ENCODE results near the gene EFNA1. TPM values are rescaled to one million over a fixed set of nuclear protein-coding genes. Genes with fewer than 3 reads are reported as not detected.

Gene EFNA1
- total RNA-seq, 1 donor from 2014 or later, result not detected

DNA sequence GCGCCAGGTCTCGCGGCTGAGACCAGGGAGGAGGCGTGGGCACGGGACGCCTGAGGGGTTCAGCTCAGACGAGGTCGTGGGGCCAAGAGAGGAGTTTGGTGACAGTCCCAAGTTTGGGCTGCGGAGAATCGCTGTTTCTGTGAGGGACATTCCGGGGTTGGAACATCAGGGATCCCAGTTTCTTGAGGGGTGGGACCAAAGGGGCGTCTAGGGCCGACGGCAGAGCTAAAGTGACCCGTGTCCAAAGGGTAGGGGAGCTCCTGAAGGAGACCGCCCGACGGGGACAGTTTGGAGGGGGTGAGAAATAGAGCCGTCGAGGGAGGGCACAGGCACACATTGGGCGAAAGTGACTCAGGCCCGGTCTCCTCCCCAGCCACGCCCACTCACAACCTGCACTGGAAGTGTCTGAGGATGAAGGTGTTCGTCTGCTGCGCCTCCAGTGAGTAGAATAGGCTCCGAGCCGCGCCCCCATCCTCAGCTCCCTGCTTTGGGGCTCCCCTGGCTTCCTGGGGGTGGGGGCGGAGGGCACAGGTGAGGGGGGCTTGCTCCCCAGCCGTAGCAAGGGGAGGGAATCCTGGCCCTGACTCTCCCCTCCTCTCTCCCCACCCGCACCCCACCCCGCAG, 42.1 kb upstream of the EFNA1 start:
- peaks cover 27% of the 10 kb centered on the region for H3K27me3 Mint-ChIP-seq
- H3K4me1 Mint-ChIP-seq, result peaks cover 35% of the 10 kb centered on the region
- H3K36me3 Mint-ChIP-seq (ENCODE audit: low read depth), result no peaks in the 10 kb centered on the region
- no peaks in the 10 kb centered on the region for H3K9me3 Mint-ChIP-seq
- intact Hi-C loops (cut with micrococcal nuclease), result loop anchor here (1.0 to 2.0 kb wide), 5 partner anchors 35 to 526 kb away; partner anchors contain the start of genes ADAM15, KRTCAP2, SLC50A1 and TRIM46
- H3K27ac Mint-ChIP-seq, result peak overlapping the region; percentile 93
- DNase-seq, result peak; percentile 89
- peak overlapping the region; percentile 92 for H3K4me3 Mint-ChIP-seq

- DNase-seq, result peak; percentile 95
- peaks cover 37% of the 10 kb centered on the region for H3K4me1 Mint-ChIP-seq
- intact Hi-C loops (cut with micrococcal nuclease), result no loop called here
- peak overlapping the region; percentile 92 for H3K4me3 Mint-ChIP-seq
- H3K27ac Mint-ChIP-seq, result peak overlapping the region; percentile 88
- no peaks in the 10 kb centered on the region for H3K9me3 Mint-ChIP-seq
- peaks cover 23% of the 10 kb centered on the region for H3K27me3 Mint-ChIP-seq
- H3K36me3 Mint-ChIP-seq (ENCODE audit: low read depth), result no peaks in the 10 kb centered on the region
Observed at GRCh38 chr1:155086128-155086741, 41.4 kb upstream of the EFNA1 start.

GRCh38 chr1:155086856-155087535, 40.7 kb upstream of the EFNA1 start:
- H3K27me3 Mint-ChIP-seq, result peaks cover 18% of the 10 kb centered on the region
- intact Hi-C loops (cut with micrococcal nuclease), result no loop called here
- H3K4me1 Mint-ChIP-seq, result peaks cover 33% of the 10 kb centered on the region
- H3K36me3 Mint-ChIP-seq (ENCODE audit: low read depth), result no peaks in the 10 kb centered on the region
- no peak overlapping the region for H3K4me3 Mint-ChIP-seq
- H3K9me3 Mint-ChIP-seq, result no peaks in the 10 kb centered on the region
- peak; percentile 59 for DNase-seq
- H3K27ac Mint-ChIP-seq, result peak overlapping the region; percentile 5

- Mint-ChIP-seq H3K4me3 (no peak overlapping the region), H3K27me3 (peaks cover 25% of the 10 kb centered on the region), H3K9me3 (no peaks in the 10 kb centered on the region), H3K27ac (peak overlapping the region; percentile 5), H3K4me1 (peaks cover 6% of the 10 kb centered on the region), H3K36me3 (ENCODE audit: low read depth) (no peaks in the 10 kb centered on the region)
- DNase-seq, result peak; percentile 95
- intact Hi-C loops (cut with micrococcal nuclease), result loop anchor here (1.0 kb wide), 1 partner anchor 76 kb away; no protein-coding TSS in a partner anchor
Observed at GRCh38 chr1:155091071-155092051, 36.3 kb upstream of the EFNA1 start.

DNA sequence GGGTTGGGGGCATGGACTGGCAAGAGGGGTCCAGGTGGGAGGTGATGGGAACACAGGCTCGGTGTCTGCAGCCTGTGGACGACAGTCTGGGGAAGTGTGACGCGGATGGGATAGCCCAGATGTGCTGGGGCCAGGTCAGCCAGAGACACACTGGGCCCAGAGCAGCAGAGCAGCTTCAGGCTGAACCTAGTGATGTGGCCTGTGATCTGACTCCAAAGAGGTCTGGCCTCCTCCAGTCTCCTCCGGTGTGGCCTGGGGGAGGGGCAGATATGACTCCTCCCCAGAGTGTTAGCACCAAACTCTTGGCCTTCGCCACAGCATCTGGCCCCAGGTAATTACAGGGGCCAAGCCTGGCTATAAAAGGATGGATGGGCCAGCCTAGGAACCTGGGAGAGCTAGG, 35.5 kb upstream of the EFNA1 start:
- intact Hi-C loops (cut with micrococcal nuclease), result no loop called here
- H3K4me3 Mint-ChIP-seq, result no peak overlapping the region
- no peak overlapping the region for H3K27ac Mint-ChIP-seq

DNA sequence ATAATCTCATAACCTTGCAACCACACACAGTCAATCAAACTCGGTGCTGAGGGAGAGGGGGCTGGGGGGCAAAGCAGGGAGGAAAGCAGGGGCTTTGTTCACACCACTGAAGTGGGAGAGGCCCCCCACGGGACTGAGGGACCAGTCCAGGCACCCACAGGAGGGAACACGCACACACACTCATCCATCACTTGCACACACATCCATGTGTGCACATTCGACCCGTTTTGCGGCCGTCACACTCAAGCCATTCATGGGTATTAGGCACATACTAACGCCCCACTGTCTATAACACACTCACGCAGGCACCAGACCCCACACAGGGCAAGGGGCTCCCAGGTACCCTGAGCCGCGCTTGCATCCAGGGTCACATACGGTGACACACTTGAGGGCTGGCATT, 35.0 kb upstream of the EFNA1 start:
- intact Hi-C loops (cut with micrococcal nuclease), result no loop called here
- Mint-ChIP-seq H3K4me1 (peaks cover 3% of the 10 kb centered on the region), H3K9me3 (no peaks in the 10 kb centered on the region), H3K27ac (no peak overlapping the region), H3K27me3 (peaks cover 27% of the 10 kb centered on the region), H3K36me3 (ENCODE audit: low read depth) (no peaks in the 10 kb centered on the region), H3K4me3 (no peak overlapping the region)
- DNase-seq, result no peak

More for the DNA sequence above, 35.5 kb upstream of the EFNA1 start:
- peaks cover 27% of the 10 kb centered on the region for H3K27me3 Mint-ChIP-seq
- no peak for DNase-seq
- H3K9me3 Mint-ChIP-seq, result no peaks in the 10 kb centered on the region
- H3K36me3 Mint-ChIP-seq (ENCODE audit: low read depth), result no peaks in the 10 kb centered on the region
- H3K4me1 Mint-ChIP-seq, result peaks cover 5% of the 10 kb centered on the region

DNA sequence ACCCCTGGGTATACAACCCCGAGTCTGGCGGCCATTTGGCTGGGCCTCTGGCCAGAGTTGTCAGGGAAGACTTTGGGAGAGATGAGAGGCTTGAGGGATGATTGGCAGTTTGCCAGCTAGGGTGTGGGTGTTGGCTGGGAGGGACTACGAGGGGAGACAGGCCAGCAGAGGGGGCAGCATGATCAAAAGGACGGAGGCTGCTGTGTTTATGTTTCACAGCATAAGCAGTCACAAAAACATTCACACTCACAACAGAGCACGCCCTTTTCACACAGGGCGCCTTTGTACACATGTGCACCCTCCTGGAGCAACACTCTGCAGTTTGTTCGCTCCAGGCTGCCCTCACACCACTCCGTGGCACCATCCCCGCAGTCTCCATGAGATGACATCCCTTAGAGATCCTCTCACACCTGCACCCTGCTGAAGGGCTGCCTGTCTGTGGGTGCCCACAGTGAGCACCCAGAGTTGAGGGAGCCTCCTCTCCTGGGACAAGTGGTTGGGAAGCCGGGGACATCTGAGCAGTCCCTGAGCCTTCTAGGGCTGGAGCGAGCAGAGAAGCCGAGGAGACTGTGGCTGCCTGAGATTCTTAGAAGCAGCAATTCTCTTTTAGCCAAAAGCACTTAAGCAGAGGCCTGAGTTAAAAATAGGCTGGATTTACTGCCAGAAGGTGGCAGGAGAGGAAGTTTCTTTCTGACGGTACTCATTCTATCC, 33.6 kb upstream of the EFNA1 start:
- Mint-ChIP-seq H3K36me3 (ENCODE audit: low read depth) (no peaks in the 10 kb centered on the region), H3K4me3 (no peak overlapping the region), H3K27me3 (peaks cover 27% of the 10 kb centered on the region), H3K27ac (no peak overlapping the region), H3K9me3 (no peaks in the 10 kb centered on the region), H3K4me1 (peaks cover 3% of the 10 kb centered on the region)
- intact Hi-C loops (cut with micrococcal nuclease), result loop anchor here (1.0 to 2.0 kb wide), 2 partner anchors 33 to 74 kb away; partner anchors contain the start of gene EFNA1
- peak; percentile 71 for DNase-seq

DNA sequence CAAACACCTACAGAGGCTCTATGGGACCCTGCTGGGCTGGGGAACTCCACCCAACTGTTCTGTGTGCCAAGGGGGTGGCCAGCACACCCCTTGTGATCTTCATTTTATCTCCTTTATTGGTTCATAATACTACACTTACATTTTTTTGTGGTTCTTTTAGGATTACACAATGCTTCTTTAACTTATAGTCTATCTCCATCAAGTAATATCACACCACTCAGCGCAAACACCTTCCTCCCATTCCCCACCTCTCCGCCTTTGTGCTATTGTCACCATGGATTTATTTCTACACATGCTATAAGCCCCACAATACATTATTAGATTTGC, 33.1 kb upstream of the EFNA1 start:
- H3K4me3 Mint-ChIP-seq, result no peak overlapping the region
- peaks cover 27% of the 10 kb centered on the region for H3K27me3 Mint-ChIP-seq
- H3K4me1 Mint-ChIP-seq, result peaks cover 3% of the 10 kb centered on the region
- H3K9me3 Mint-ChIP-seq, result no peaks in the 10 kb centered on the region
- H3K27ac Mint-ChIP-seq, result no peak overlapping the region
- no peak for DNase-seq
- intact Hi-C loops (cut with micrococcal nuclease), result loop anchor here (1.0 to 2.0 kb wide), 2 partner anchors 32 to 74 kb away; partner anchors contain the start of gene EFNA1
- H3K36me3 Mint-ChIP-seq (ENCODE audit: low read depth), result no peaks in the 10 kb centered on the region

DNA sequence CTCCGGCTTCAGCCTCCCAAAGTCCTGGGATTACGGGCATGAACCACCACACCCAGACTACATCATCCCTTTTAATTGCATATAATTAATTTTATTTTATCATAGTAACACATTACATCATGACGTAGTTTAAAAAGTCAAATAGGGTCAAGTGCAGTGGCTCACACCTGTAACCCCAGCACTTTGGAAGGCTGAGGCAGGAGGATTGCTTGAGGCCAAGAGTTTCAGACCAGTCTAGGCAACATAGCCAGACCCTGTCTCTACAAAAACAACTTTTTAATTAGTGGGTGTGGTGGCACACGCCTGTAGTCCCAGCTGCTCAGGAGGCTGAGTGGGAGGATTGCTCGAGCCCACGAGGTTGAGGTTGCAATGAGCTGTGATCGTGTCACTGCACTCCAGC, 28.3 kb upstream of the EFNA1 start:
- Mint-ChIP-seq H3K27me3 (peaks cover 23% of the 10 kb centered on the region), H3K27ac (no peak overlapping the region), H3K9me3 (no peaks in the 10 kb centered on the region), H3K4me1 (no peaks in the 10 kb centered on the region), H3K4me3 (no peak overlapping the region), H3K36me3 (ENCODE audit: low read depth) (no peaks in the 10 kb centered on the region)
- intact Hi-C loops (cut with micrococcal nuclease), result no loop called here
- no peak for DNase-seq

- no peak for DNase-seq
- Mint-ChIP-seq H3K27ac (no peak overlapping the region), H3K4me1 (no peaks in the 10 kb centered on the region), H3K9me3 (no peaks in the 10 kb centered on the region), H3K27me3 (peaks cover 13% of the 10 kb centered on the region), H3K4me3 (no peak overlapping the region), H3K36me3 (ENCODE audit: low read depth) (no peaks in the 10 kb centered on the region)
- intact Hi-C loops (cut with micrococcal nuclease), result no loop called here
Observed at GRCh38 chr1:155103325-155103724, 24.4 kb upstream of the EFNA1 start.

DNA sequence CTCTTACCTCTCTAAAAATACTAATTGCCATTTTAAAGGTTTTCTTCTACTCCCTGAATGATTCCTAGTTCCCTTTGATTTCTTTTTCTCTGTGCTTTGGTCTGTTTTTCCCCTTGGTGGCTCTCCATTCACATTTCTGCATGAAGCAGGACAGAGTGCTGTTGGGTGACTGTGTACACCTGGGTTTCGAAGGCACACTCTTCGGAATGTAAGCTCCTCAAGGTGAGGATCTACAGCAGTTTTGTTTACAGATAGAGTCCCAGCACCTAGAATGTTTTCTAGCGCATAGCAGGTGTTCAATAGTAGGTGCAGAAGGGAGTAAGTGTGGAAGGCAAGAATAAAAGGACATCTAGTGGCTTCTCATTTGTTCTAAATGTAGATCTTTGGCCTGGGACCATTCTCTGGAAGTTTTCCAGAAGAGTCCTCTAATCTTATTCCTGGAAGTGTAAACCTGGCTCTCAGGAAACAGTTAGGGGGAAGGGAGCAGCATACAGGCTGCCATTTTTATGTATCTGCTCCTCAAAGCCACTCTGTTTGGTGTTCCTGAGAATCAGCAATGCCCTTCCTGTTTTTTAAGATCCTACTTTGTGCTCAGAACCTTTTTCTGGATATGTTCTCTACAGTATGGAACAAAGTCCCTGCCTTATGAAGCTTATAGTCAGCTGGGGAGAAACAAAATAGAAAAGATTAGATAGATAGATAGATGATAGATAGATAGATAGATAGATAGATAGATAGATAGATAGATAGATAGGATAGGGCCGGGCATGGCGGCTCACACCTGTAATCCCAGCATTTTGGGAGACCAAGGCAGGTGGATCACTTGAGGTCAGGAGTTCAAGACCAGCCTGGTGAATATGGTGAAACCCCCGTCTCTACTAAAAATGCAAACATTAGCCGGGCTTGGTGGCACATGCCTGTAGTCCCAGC, 22.8 kb upstream of the EFNA1 start:
- H3K27me3 Mint-ChIP-seq, result peaks cover 18% of the 10 kb centered on the region
- DNase-seq, result no peak
- intact Hi-C loops (cut with micrococcal nuclease), result no loop called here
- no peak overlapping the region for H3K4me3 Mint-ChIP-seq
- no peaks in the 10 kb centered on the region for H3K36me3 Mint-ChIP-seq (ENCODE audit: low read depth)
- H3K27ac Mint-ChIP-seq, result no peak overlapping the region
- no peaks in the 10 kb centered on the region for H3K4me1 Mint-ChIP-seq
- H3K9me3 Mint-ChIP-seq, result no peaks in the 10 kb centered on the region

- Mint-ChIP-seq H3K4me3 (no peak overlapping the region), H3K27ac (no peak overlapping the region), H3K4me1 (no peaks in the 10 kb centered on the region), H3K36me3 (ENCODE audit: low read depth) (no peaks in the 10 kb centered on the region), H3K27me3 (peaks cover 18% of the 10 kb centered on the region), H3K9me3 (no peaks in the 10 kb centered on the region)
- intact Hi-C loops (cut with micrococcal nuclease), result no loop called here
- no peak for DNase-seq
Observed at GRCh38 chr1:155105604-155106011, 22.1 kb upstream of the EFNA1 start.

Data from activated CD4-positive, alpha-beta T cell treated with anti-CD3 and anti-CD28 coated beads, Interleukin-2, amount 10 ng/mL, durations not matched to agents 24 days and 14 days (primary cell).